ENCODE results near the gene NPHP4.
A peak's percentile ranks its signal among the peaks of the same experiment; 100 is the strongest.
"Not testable (repeated sequence)": the region's sequence is repeated elsewhere in the genome, so short reads cannot be mapped to it uniquely, and the experiment has no call there.

The NPHP4 gene

GRCh38 chr1:5857011-5857410 is 135.2 kb downstream of the NPHP4 start:
- no peak for DNase-seq (ENCODE audit: low read depth in 2 of 2)

- no peak for DNase-seq (ENCODE audit: low read depth in 2 of 2)
Observed at GRCh38 chr1:5856246-5856815, 135.9 kb downstream of the NPHP4 start.

GRCh38 chr1:5855196-5855897 is 136.9 kb downstream of the NPHP4 start:
- DNase-seq (ENCODE audit: low read depth in 2 of 2): no peak

GRCh38 chr1:5854754-5855153 is 137.5 kb downstream of the NPHP4 start:
- no peak for DNase-seq (ENCODE audit: low read depth in 2 of 2)

GRCh38 chr1:5853858-5854257 is 138.4 kb downstream of the NPHP4 start:
- not testable (repeated sequence) for DNase-seq (ENCODE audit: low read depth in 2 of 2)

- no peak for DNase-seq (ENCODE audit: low read depth in 2 of 2)
Observed at GRCh38 chr1:5850503-5850902, 141.7 kb downstream of the NPHP4 start.

- no peak for DNase-seq (ENCODE audit: low read depth in 2 of 2)
Observed at GRCh38 chr1:5849550-5849949, 142.7 kb downstream of the NPHP4 start.

- peak in 1 of 2 experiments; percentile 2 for DNase-seq (ENCODE audit: low read depth in 2 of 2)
Observed at GRCh38 chr1:5847013-5847659, 145.1 kb downstream of the NPHP4 start.

- DNase-seq (ENCODE audit: low read depth in 2 of 2): no peak
Observed at GRCh38 chr1:5845376-5845775, 146.8 kb downstream of the NPHP4 start.

- no peak for DNase-seq (ENCODE audit: low read depth in 2 of 2)
Observed at GRCh38 chr1:5844442-5844841, 147.8 kb downstream of the NPHP4 start.

- DNase-seq (ENCODE audit: low read depth in 2 of 2): no peak
Observed at GRCh38 chr1:5843521-5844096, 148.6 kb downstream of the NPHP4 start.

- no peak for DNase-seq (ENCODE audit: low read depth in 2 of 2)
Observed at GRCh38 chr1:5842679-5843078, 149.5 kb downstream of the NPHP4 start.

- no peak for DNase-seq (ENCODE audit: low read depth in 2 of 2)
Observed at GRCh38 chr1:5840551-5841001, 151.6 kb downstream of the NPHP4 start.

- no peak for DNase-seq (ENCODE audit: low read depth in 2 of 2)
Observed at GRCh38 chr1:5839881-5840550, 152.2 kb downstream of the NPHP4 start.

- DNase-seq (ENCODE audit: low read depth in 2 of 2): no peak
Observed at GRCh38 chr1:5839161-5839880, 152.9 kb downstream of the NPHP4 start.

- no peak for DNase-seq (ENCODE audit: low read depth in 2 of 2)
Observed at GRCh38 chr1:5837976-5838653, 154.1 kb downstream of the NPHP4 start.

- no peak for DNase-seq (ENCODE audit: low read depth in 2 of 2)
Observed at GRCh38 chr1:5836776-5837440, 155.3 kb downstream of the NPHP4 start.

GRCh38 chr1:5835179-5835562 is 157.1 kb downstream of the NPHP4 start:
- no peak for DNase-seq (ENCODE audit: low read depth in 2 of 2)

- DNase-seq (ENCODE audit: low read depth in 2 of 2): no peak
Observed at GRCh38 chr1:5834477-5835178, 157.6 kb downstream of the NPHP4 start.

- DNase-seq (ENCODE audit: low read depth in 2 of 2): no peak
Observed at GRCh38 chr1:5833911-5834310, 158.3 kb downstream of the NPHP4 start.

Measured in fibroblast of skin of left quadriceps (primary cell).